HS-27A (cell line): ENCODE results near the gene GRAP.

Experiments
- DNase-seq: peaks from one replicate; pipeline ENCODE4 v3.0.0-alpha.2; 2012; ENCODE audit warnings: low read depth, missing footprints

GRAP gene

DNA sequence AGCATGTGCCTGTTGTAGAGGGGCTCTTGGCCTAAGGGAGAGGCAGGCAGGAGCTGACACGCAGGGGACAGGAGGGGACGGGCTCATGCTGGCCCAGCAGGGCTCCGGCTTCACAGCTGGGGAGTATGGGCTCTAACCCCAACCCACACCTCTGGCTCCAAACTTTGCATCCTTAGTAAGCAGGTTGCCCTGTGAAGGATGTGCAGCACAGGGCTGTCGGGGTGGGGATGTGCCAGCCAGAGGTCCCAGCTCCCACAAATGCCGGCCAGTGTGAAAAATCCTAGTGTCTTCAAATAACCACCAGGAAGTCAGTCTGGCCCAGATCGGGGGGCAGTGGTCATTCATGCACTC lies 28.2 kb downstream of the GRAP start:
- no peak for DNase-seq

DNA sequence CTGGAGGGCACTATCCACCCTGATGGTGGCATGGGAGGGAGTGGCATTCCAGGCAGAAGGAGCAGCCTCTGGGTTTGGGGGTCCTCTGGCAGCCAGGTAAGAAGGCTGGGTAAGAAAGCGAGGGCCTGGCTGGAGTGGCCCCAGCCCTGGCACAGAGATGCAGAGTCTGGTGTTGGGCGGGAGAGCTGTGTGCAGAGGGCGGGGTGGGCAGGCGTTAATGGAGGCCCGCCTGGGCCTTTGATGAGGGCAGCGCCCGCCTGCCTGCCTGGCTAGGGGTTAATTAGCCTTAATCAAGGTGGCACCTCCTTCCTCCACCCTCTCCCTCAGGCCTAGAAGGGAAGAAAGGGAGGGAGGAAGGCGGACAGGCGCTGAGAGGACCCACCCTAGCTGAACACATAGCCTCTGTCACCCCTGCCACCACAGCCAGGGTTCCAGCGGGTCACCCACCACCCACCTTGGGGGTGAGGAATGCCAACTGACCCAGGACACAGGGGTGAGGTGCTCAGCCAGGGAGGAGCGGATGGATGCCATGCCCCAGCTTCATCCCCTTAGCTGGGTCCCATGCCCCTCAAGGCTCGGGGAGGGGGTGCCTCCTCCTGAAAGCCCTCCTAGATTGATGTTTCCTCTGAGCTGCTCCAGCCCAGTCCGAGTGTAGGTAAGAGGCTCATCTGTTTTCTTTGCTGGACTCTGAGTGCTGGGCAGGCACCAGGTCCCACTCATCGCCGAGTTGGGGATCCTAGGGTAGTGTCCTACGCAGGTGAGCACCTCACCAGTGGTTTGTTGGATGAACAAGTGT lies 28.8 kb downstream of the GRAP start:
- no peak for DNase-seq

DNA sequence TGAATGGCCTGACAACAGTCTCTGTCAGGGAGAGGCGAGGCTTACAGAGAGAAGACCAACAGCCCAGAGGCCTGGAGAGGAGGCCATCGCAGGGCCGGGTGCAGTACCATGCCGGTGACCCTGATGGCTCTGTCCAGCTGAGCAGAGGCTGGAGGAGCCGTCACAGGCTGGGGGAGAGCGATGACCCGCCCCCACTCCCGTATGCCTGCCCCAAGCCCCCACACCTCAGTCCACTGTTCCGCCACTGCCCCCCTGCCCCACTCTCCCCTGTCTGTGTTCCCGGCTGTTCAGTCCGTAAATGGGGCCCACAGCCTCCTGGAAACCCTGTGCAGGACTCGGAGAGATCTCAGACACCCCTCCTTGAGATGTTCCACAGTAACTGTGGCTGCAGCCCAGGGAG lies 29.4 kb downstream of the GRAP start:
- DNase-seq, result no peak

DNA sequence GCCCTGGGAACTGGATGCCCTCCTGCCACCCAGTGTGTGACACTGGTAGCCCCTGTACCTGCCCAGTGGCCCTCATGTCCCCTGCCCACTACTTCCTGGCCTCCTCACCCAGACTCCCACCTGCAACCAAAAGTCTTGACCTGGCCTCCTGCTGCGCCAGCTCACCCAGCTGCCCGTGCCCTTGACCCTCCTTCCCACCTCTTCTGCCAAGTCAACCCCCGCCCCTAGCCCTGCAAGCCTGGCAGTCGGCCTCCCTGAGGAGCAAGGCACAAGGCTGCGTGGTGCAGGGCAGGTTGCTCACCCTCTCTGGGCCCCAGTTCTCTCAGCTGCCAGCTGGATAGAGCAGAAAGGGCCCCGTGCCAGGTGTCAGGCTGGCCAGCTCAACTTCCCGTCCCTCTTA lies 29.9 kb downstream of the GRAP start:
- DNase-seq, result no peak

DNA sequence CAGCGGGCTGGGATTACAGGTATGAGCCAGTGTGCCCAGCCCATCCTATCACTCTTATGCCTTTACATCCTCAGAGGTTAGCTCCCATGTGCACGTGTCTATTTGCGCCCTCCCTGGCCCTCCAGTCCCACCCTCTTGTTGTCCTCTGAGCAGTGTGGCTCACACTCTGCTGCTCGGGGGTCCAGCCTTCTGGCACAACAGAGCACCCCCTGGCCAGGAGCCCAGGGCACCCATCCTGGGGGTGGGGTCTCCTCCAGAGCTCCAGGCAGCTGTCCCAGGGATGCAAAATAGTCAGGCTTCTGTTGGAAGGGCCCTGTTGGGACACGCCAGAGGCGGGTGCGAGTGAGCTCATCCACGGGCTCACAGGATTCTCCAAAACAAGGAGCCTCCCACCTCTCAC lies 30.5 kb downstream of the GRAP start:
- DNase-seq, result no peak

DNA sequence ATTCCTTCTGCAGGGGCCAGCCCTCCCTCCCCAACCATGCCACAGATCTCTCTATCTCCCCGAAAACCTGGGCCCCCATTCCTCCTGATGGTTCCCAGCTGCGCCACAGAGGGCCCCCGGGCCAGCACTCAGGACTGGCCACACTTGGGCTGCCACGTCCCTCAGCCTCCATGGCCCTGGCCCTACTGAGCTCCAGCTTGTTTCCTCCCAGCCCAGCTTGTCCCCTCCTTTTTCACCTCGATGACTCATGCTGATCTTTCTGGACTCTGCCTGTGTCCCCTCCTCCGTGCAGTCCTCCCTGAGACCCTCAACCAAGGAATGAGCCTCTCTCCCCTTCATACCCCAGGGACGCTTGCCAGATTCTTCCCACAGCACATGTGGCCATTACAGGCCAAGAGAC lies 31.3 kb downstream of the GRAP start:
- DNase-seq, result no peak

DNA sequence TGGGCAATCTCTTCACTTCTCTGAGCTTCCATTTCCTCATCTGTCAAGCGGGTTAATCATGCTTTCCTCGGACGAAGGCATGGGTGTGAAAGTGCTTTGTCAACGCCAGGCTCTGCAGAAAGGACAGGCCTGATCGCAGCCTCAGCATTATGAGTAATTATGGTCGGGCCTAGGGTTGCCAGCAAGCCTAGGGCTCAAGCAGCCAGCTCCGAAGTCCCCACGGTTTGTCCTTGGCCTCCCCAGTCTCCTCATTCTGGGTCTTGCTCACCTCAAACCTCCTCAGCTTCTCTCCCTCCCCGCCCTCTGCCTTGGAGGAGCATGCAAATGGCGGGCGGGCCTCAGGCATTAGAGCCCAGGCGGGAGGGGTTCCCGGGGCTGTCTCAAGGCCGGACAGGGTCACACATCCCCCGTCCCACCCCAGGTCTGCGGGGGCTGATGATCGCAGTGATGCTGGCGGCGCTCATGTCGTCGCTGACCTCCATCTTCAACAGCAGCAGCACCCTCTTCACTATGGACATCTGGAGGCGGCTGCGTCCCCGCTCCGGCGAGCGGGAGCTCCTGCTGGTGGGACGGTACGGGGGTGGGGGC lies 32.0 kb downstream of the GRAP start:
- DNase-seq, result no peak

DNA sequence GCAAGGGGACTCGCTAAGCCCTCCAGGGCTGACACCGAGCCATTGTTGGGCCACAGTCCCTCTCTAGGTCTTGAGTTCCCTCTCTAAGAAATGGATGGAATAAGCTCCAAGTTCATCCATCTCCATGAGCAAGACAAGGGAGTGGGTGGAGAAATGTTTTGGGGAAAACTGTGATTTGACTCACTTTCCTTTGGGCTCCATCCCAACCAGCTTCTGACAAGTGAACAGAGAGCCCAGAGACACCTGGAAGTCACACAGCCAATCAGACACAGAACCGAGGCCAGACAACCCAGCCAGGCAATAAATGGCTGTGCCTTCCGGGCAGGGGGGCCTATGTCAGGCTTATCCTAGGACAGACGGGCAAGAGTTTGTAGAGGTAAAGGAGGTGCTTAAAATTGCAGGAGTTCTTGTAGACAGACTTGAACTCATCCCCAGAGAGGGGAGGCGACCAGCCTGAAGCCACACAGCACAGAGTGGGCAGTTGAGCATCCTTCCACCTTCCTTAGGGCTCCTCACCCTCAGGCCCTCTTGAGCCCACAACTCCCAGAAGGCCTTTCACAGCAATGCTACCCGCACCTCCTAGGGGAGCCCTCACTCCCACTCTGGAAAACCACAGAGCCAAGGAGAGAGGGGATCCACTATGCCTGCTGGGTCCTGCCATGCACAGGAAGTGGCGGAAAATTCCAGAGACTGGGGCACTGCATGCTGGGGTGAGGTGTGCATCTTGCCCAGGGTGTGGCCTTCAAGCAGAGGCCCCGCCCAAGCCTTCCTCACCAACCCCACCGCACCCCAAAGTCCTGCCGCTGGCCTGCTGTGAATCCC lies 32.7 kb downstream of the GRAP start:
- DNase-seq, result no peak

DNA sequence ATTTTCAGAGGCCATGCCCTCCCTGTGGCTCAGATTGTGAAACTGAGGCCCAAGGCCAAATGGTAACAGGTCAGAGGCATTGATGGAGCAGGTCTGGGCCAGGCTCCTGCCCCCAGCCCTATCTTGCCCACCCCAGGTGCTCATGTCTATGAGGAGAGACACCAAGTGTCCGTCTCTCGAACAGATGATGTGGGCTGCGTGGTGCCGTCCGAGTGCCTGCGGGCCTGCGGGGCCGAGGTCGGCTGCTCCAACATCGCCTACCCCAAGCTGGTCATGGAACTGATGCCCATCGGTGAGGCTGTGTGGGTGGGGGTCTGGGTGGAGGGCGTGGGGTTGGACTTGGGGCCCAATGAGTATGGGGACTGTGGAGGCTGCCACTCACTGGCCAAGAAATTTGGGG lies 33.5 kb downstream of the GRAP start:
- no peak for DNase-seq

DNA sequence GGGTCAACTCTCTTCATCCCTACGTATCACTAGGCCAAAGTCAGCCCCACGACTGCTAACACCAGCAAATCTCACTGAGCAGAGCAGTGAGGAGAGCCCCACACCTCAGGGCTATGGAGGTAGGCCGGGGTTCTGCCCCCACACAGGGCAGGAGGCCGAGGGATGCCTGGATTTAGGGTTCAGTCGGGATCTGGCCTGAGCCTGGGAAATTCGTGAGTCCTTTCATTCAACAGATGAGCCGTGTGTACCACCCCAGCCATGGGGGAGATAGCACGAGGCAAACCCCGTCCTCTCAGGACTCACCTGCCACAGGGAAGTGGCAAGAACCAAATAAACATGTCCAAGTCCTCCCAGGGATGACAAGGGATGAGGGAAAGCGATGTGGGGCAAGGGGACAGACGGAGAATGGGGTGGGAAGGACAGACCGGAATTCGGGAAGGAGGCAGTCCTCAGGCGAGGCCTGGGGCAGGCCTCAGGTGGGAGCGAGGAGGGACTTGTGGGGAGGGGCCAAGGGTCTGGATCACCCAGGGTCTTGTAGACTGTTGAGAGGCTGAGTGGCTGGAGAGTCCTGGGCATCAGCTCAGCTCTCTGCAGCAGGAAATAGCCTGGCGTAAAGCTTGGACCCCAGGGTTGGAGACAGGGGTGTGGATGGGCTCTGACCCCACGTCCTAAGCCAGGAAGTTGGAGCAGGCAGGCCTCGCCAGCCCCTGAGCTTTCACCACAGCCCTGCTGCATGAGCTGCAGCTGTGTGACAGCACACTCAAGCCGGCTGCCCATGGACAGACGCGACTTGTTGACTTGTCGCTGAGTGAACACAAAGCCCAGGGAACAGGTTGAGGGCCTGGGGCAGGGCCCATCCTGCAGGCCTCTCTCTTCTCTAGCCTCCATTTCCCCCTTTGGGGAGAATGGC lies 34.3 kb downstream of the GRAP start:
- no peak for DNase-seq

DNA sequence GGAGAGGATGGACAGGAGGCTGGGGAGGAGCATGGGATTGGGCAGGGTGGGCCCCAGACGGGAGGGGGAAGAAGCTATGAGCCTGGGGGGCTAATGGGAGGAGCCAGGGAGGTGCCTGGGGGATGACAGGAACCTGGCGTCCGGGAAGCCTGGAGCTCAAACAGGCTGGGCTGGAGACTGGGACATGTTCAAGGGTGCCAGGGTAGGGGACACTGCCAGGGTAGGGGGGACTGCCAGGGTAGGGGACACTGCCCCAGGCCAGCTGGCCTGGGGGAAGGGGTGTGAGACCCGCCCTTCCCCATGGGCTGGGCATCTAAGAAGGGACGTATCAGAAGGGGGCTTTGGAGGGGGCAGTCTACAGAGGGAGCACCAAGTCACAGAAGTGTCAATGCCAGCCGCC lies 35.2 kb downstream of the GRAP start:
- no peak for DNase-seq

DNA sequence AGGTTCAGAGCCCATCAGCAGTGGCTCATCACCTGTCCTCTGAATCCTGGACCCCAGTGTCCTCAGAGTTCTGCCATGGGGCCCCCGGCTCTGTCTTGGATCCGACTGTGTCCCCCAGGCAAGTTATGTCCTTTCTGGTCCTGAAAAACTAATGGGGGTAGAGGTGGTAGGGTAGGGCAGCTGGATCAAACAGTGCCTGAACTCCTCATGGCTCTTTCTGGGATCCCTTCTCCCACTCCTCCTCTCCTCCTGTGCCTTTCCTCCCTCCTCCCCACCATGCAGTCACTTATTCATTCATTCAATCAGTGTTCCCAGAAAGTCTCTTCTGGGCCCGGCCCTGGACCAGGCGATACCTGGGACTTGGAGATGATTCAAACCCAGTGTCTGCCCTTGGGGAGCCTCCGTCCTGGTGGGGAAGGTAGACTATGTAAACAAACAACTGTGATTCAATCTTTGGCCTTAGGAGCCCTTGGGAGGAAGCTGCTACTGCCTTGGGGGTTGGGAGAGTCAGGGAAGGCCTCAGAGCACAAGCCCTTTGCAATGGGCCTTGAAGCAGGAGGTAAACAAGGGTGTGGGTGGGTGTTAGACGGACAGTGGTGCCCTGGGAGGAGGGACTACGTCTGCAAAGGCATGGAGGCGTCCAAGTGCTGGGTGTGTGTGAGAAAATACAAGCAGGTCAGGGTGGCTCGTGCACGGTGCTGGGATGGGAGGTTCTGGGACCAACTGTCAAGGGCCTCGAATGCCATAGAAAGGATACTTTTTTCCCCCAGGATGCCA lies 35.8 kb downstream of the GRAP start:
- DNase-seq, result no peak

DNA sequence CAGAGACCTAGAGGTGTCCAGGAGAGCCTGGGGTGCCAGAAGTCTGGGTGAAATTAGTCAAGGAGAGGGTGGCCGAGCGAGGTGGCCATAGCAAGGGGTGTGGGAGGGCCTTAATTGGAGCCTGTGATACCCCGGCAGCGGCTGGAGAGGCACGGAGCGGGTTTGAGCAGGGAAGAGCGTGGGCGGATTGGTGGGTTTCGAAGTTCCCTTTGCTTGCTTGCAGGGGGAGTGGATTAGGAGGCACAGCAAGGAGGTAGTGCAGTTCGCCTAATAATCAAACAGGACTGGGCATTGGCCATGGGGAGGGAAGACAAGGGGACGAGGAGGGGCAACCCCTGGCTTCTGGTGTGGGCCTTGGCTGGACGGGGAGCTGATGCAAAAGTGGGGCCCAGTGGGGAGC lies 36.8 kb downstream of the GRAP start:
- no peak for DNase-seq

DNA sequence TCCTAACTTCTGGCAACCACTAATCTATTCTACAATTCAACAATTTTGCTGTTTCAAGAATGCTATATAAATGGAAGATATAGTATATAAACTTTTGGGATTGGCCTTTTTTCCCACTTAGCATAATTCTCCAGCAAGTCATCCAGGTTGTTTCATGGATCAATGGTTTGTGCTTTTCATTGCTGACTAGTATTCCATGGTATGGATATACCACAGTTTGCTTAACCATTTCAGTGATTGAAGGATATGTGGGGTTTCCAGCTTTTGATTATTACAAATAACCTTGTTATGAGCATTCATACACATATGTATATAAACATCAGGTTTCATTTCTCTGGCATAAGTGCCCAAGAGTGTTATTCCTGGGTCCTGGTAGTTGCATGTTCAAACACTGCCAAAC lies 40.1 kb downstream of the GRAP start:
- no peak for DNase-seq

DNA sequence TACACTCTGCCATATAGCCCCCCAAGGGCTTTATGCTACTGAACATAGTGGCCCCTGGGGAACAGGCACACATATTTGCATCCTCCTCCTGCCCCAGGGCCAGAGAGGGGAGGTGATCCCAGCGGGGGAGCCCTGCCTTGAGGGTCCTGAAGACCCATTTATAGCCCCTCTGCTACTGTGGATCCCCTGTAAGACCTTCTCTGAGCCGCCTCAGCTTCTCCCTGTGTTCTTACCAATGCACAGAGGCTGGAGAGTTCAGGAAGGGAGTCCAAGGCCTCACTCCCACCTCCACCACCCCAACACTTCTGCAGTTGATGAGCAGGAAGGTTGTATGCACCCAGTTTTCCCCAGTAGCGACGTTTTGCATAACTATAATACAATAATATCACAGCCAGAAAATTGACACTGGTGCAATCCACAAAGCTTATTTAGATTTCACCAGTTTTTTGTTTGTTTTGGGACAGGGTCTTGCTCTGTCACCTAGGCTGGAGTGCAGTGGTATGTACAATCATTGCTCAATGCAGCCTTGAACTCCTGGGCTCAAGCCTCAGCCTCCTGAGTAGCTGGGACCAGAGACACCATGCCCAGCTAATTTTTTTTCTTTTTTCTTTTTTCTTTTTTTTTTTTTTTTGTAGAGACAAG lies 40.8 kb downstream of the GRAP start:
- DNase-seq, result no peak

DNA sequence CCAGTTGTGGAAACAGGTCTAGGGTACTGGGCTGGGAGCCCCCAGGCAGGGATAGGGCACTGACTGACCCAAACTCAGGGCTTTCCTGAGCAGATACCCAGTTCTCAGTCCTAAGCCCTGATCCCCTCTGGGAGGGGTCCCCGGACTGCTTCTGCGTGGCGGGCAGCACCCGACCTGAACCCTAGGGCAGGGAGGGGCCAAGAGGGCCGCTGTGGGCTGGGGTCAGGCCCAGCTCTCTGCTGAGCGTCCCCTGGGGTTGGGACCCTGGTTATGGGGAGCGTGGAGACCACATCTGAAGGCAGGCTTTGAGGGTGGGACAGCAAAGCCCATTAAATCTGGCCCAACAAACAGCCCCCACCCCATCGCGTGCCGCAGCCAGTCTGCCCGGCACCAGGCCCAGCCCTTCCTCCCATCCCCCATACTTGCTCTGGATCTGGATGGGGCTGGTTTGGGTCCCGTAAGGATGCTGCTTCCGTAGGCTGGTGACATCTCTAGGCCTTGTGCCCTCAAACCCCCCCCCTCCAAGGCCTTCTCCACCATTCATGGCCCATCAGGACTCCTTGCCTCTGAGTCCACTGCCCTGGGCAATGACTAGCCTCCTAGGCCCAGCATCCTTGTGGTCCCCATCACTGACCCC lies 41.5 kb downstream of the GRAP start:
- DNase-seq, result no peak

DNA sequence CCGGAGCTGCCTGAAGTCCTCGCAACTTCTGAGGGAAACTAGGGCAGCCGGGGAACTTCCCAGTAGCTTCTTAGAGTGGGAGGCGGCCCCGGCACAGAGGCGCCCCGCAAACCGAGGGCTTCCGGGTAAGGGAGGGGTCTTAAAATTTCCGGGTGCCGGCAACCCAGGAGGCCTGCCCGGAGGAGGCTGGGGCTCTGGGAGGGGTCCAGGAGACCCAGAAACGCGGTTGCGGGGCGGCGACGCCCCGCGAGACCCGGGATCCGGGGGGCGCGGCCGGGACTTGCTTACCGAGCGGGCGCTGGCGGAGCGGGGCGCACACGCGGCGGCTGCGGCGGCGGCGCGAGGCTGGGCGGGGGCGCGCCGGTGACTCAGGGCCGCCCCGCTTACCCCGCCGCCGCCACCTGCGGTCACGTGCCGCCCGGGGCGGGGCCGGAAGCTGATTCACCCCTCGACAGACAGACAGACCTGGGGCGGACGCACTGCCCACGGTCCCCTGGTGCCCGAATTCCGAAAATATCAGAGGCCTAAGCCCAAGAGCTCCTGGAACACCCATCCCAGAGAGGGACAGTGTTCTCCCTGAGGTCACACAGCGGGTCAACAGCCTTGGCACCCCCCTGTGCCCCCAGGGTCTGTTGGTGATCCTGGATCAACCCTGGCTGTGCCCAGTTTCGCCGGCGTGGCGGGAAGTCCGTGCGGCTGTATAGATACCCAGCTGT lies 42.2 kb downstream of the GRAP start, which contains the start of gene FAM83G:
Gene FAM83G (minus strand): TSS at position 344 of the 716 bp plus-strand sequence. CDS start 723 bp downstream, outside the sequence.
- peak; percentile 52 for DNase-seq

DNA sequence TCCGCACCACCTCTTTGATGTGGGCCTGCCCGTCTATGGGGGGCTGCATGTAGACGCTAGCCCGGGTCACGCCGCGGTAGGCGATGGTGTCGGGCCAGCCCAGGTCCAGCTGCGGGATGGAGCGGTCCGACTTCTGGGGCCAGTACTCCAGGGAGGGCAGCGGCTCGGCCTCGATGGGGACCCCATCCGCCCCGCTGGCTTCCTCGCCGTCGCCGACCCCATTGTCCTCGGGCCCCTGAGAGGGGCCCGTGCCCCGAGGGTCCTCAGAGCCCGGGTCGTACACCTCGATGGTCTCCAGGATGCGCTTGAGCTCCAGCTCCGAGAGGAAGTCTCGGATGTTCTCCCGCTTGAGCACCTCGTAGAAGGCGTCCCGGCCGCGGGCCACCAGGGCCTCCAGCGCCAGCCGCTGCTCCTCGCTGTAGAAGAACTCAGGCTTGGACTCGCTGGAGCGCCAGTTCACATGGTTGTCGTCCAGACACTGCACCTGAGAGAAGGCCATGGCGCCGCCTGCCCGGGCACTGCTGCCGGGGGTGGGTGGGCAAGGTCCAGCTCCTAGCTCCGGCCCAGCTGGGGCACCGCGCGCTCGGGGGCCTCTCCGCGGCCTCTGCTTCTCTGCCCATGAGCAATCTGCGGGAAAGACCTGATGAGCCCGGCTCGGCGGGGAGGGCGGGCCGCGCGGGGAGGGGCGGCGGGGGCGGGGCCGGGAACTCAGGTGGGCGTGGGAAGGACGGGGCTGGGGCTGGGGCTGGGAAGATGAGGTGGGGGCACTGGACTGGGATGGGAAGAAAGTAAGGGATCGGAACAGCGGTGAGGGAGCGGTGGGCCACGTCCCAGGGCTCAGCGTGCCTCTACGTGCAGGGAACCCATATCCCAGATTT lies 43.0 kb downstream of the GRAP start:
- DNase-seq, result no peak
